ENCODE measurements around the gene C1QTNF4. TPM values are rescaled to one million over a fixed set of nuclear protein-coding genes. Genes with fewer than 3 reads are reported as not detected.

The C1QTNF4 gene
- total and polyA plus RNA-seq, 8 donors: 0.09 to 3.6 (median 0.50) TPM; not detected in 1

- no peak for DNase-seq
These were observed 4.0 kb downstream of the C1QTNF4 start for GRCh38 chr11:47589977-47590861.

GRCh38 chr11:47589584-47589976 is 4.6 kb downstream of the C1QTNF4 start:
- Histone ChIP-seq H3K4me1 (no peaks in the 10 kb centered on the region), H3K27ac (no peak overlapping the region), H3K4me3 (no peak overlapping the region), H3K36me3 (no peaks in the 10 kb centered on the region), H3K9me3 (no peaks in the 10 kb centered on the region), H3K27me3 (no peaks in the 10 kb centered on the region)
- no peak for TF ChIP-seq CTCF (IDR thresholded peaks at IDR 0.05)
- DNase-seq: no peak
- FAIRE-seq: no peak
- intact Hi-C loops (cut with DNase I): no loop called here
- peak in 1 of 4 donors; percentile 12 for ATAC-seq
- WGBS, 2 donors: 42 to 47% methylated on average over 51 of the region's 51 CpGs

More at GRCh38 chr11:47589977-47590861, 4.0 kb downstream of the C1QTNF4 start:
- no peaks in the 10 kb centered on the region for H3K36me3 ChIP-seq
- H3K9me3 ChIP-seq: no peaks in the 10 kb centered on the region
- H3K27me3 ChIP-seq: no peaks in the 10 kb centered on the region
- FAIRE-seq (no peak), ATAC-seq (peak in 2 of 4 donors; percentile 10 to 19)
- intact Hi-C loops (cut with DNase I): no loop called here
- WGBS, 2 donors: 34 to 35% methylated on average over 108 to 122 of the region's 122 CpGs
- H3K4me3 ChIP-seq: no peak overlapping the region
- no peaks in the 10 kb centered on the region for H3K4me1 ChIP-seq
- no peak for TF ChIP-seq CTCF (IDR thresholded peaks at IDR 0.05)
- H3K27ac ChIP-seq: no peak overlapping the region

GRCh38 chr11:47589118-47589517 is 5.1 kb downstream of the C1QTNF4 start:
- WGBS, 2 donors: 88 to 92% methylated on average over 11 of the region's 11 CpGs
- Histone ChIP-seq H3K4me1 (no peaks in the 10 kb centered on the region), H3K27me3 (no peaks in the 10 kb centered on the region), H3K27ac (no peak overlapping the region), H3K9me3 (no peaks in the 10 kb centered on the region), H3K4me3 (no peak overlapping the region), H3K36me3 (peaks cover 0 to 2% (median 0%) of the 10 kb centered on the region in 3 donors)
- intact Hi-C loops (cut with DNase I): no loop called here
- DNase-seq: no peak
- ATAC-seq: no peak
- TF ChIP-seq CTCF (IDR thresholded peaks at IDR 0.05): no peak
- no peak for FAIRE-seq

GRCh38 chr11:47587723-47588326 is 6.4 kb downstream of the C1QTNF4 start:
- Histone ChIP-seq H3K27ac (no peak overlapping the region), H3K4me3 (no peak overlapping the region), H3K4me1 (no peaks in the 10 kb centered on the region), H3K36me3 (peaks cover under 1 to 13% (median 11%) of the 10 kb centered on the region in 3 donors), H3K9me3 (no peaks in the 10 kb centered on the region), H3K27me3 (no peaks in the 10 kb centered on the region)
- no peak for FAIRE-seq
- DNase-seq: peak in 1 of 6 donors; percentile 44
- peak in 3 of 4 donors; percentile 22 to 84 (median 72) for ATAC-seq
- no peak for TF ChIP-seq CTCF (IDR thresholded peaks at IDR 0.05)
- intact Hi-C loops (cut with DNase I): no loop called here
- WGBS, 2 donors: 68 to 76% methylated on average over 13 to 14 of the region's 14 CpGs
